Mesenchymal stem cell (in vitro differentiated cells and primary cell): ENCODE measurements around the gene CDR2.

Experiments
- DNase-seq: peaks from one replicate; pipeline ENCODE4 v3.0.0-alpha.2; 2013
- H2AFZ ChIP-seq: one replicate; pipeline ENCODE4 v1.6.1; 2013; ENCODE audit warnings: low read depth, mild to moderate bottlenecking, control low read depth, inconsistent platforms, low read length, moderate library complexity
- H2AK5ac ChIP-seq: 2 replicates; pipeline ENCODE4 v1.6.1; 2013; ENCODE audit warnings: low read length, moderate library complexity, mild to moderate bottlenecking, inconsistent platforms; ENCODE audit not compliant: severe bottlenecking
- H2BK120ac ChIP-seq: one replicate; pipeline ENCODE4 v1.6.1; 2013; ENCODE audit warnings: low read depth, mild to moderate bottlenecking, inconsistent platforms, low read length, moderate library complexity
- H2BK12ac ChIP-seq, 2 experiments: one replicate each; pipeline ENCODE4 v1.6.1; 2013; ENCODE audit warnings: inconsistent platforms in 2 of 2, low read length in 2 of 2, mild to moderate bottlenecking in 2 of 2, moderate library complexity in 2 of 2, control low read depth in 1 of 2
- H2BK15ac ChIP-seq: one replicate; pipeline ENCODE4 v1.6.1; 2013; ENCODE audit warnings: mild to moderate bottlenecking, low read depth, inconsistent platforms; ENCODE audit not compliant: poor library complexity, severe bottlenecking
- H2BK5ac ChIP-seq: 2 replicates; pipeline ENCODE4 v1.6.1; 2013; ENCODE audit warnings: low read depth, mild to moderate bottlenecking, low read length, control low read depth, inconsistent platforms; ENCODE audit not compliant: poor library complexity, severe bottlenecking
- H3K14ac ChIP-seq, 2 experiments: one replicate each; pipeline ENCODE4 v1.6.1; 2013; ENCODE audit warnings: inconsistent platforms in 2 of 2, low read length in 2 of 2, control low read depth in 1 of 2, mild to moderate bottlenecking in 1 of 2, moderate library complexity in 1 of 2
- H3K18ac ChIP-seq, 2 experiments: one replicate each; pipeline ENCODE4 v1.6.1; 2013; ENCODE audit warnings: inconsistent platforms in 2 of 2, low read length in 2 of 2, control low read depth in 1 of 2, low read depth in 1 of 2, mild to moderate bottlenecking in 1 of 2
- H3K23ac ChIP-seq, 2 experiments: one replicate each; pipeline ENCODE4 v1.6.1; 2013; ENCODE audit warnings: inconsistent platforms in 2 of 2, low read length in 2 of 2, mild to moderate bottlenecking in 2 of 2, moderate library complexity in 2 of 2, control low read depth in 1 of 2
- H3K27ac ChIP-seq: 2 replicates; pipeline ENCODE4 v1.5.1; 2013; ENCODE audit warnings: mild to moderate bottlenecking, moderate library complexity, low read length, control low read depth, inconsistent platforms; ENCODE audit not compliant: poor library complexity, severe bottlenecking
- H3K27me3 ChIP-seq, 2 experiments: 2 replicates each; pipeline versions ENCODE4 v1.6.1 to v1.7.0; 2013; ENCODE audit warnings: low read length in 2 of 2, mild to moderate bottlenecking in 2 of 2, moderate library complexity in 2 of 2, control low read depth in 1 of 2, inconsistent platforms in 1 of 2; ENCODE audit not compliant: control insufficient read depth in 1 of 2, insufficient read depth in 1 of 2
- H3K36me3 ChIP-seq, 2 experiments: 2 replicates each; pipeline versions ENCODE4 v1.6.1 to v1.7.0; 2013; ENCODE audit warnings: low read length in 2 of 2, control low read depth in 1 of 2, inconsistent platforms in 1 of 2, low read depth in 1 of 2, mild to moderate bottlenecking in 1 of 2; ENCODE audit not compliant: insufficient read depth in 2 of 2, control insufficient read depth in 1 of 2
- H3K4ac ChIP-seq, 2 experiments: one replicate each; pipeline ENCODE4 v1.6.1; 2013; ENCODE audit warnings: inconsistent platforms in 2 of 2, low read length in 2 of 2, mild to moderate bottlenecking in 2 of 2, moderate library complexity in 2 of 2, control low read depth in 1 of 2, low read depth in 1 of 2
- H3K4me1 ChIP-seq: 2 replicates; pipeline ENCODE4 v1.6.1; 2013; ENCODE audit warnings: low read depth, low read length, control low read depth; ENCODE audit not compliant: control insufficient read depth, insufficient read depth
- H3K4me2 ChIP-seq: 2 replicates; pipeline ENCODE4 v1.6.1; 2013; ENCODE audit warnings: low read length, mild to moderate bottlenecking, inconsistent platforms; ENCODE audit not compliant: poor library complexity, severe bottlenecking
- H3K4me3 ChIP-seq, 2 experiments: 2 replicates each; pipeline versions ENCODE4 v1.5.1 to v1.7.0; 2013; ENCODE audit warnings: low read length in 2 of 2, mild to moderate bottlenecking in 2 of 2, control low read depth in 1 of 2, low read depth in 1 of 2; ENCODE audit not compliant: insufficient read depth in 1 of 2
- H3K79me1 ChIP-seq: replicated peaks from 2 replicates; pipeline ENCODE4 v1.6.1; 2013; ENCODE audit warnings: mild to moderate bottlenecking, control low read depth, low read length, inconsistent platforms; ENCODE audit not compliant: poor library complexity, severe bottlenecking
- H3K9ac ChIP-seq: 2 replicates; pipeline ENCODE4 v1.7.0; 2013; ENCODE audit warnings: mild to moderate bottlenecking, low read length, moderate library complexity
- H3K9me3 ChIP-seq: 2 replicates; pipeline ENCODE4 v1.7.0; 2013; ENCODE audit warnings: mild to moderate bottlenecking, low read length; ENCODE audit not compliant: control insufficient read depth
- H4K8ac ChIP-seq: one replicate; pipeline ENCODE4 v1.6.1; 2013; ENCODE audit warnings: inconsistent platforms, mild to moderate bottlenecking, low read length, moderate library complexity
- H4K91ac ChIP-seq: one replicate; pipeline ENCODE4 v1.6.1; 2013; ENCODE audit warnings: mild to moderate bottlenecking, low read length, inconsistent platforms
- WGBS: methylation state at CpG from one replicate; pipeline ENCODE4 v1.1.7; 2013; ENCODE audit warnings: mixed read lengths; 5-methylcytosine and 5-hydroxymethylcytosine counted together

Gene CDR2

GRCh38 chr16:22366371-22366770 lies 8.0 kb downstream of the CDR2 start:
- Histone ChIP-seq H3K18ac (no peak overlapping the region), H2BK15ac (no peak overlapping the region), H3K79me1 (peaks cover 10% of the 10 kb centered on the region), H3K27me3 (no peaks in the 10 kb centered on the region), H2BK12ac (no peak overlapping the region), H3K9me3 (no peaks in the 10 kb centered on the region), H3K4ac (no peak overlapping the region), H2AFZ (no peak overlapping the region), H3K36me3 (peaks cover 13 to 43% of the 10 kb centered on the region in 2 experiments), H3K4me1 (peaks cover 12% of the 10 kb centered on the region), H4K8ac (peak overlapping the region; percentile 15), H2BK120ac (no peak overlapping the region), H3K9ac (no peak overlapping the region), H3K4me3 (no peak overlapping the region), H2BK5ac (no peak overlapping the region), H3K27ac (no peak overlapping the region), H3K4me2 (no peak overlapping the region), H2AK5ac (no peak overlapping the region), H3K23ac (peak overlapping the region in 1 of 2 experiments; percentile 18), H3K14ac (no peak overlapping the region), H4K91ac (no peak overlapping the region)
- WGBS = 100% methylated on average over 2 of the region's 2 CpGs
- DNase-seq = no peak

GRCh38 chr16:22364241-22364640 lies 10.2 kb downstream of the CDR2 start:
- Histone ChIP-seq H3K18ac (no peak overlapping the region), H3K36me3 (peaks cover 16 to 56% of the 10 kb centered on the region in 2 experiments), H3K4me1 (peaks cover 10% of the 10 kb centered on the region), H3K9me3 (no peaks in the 10 kb centered on the region), H3K14ac (no peak overlapping the region), H3K4me3 (no peak overlapping the region), H3K4ac (no peak overlapping the region), H2BK15ac (no peak overlapping the region), H2AFZ (no peak overlapping the region), H3K23ac (no peak overlapping the region), H2BK5ac (no peak overlapping the region), H3K4me2 (no peak overlapping the region), H2BK12ac (no peak overlapping the region), H2AK5ac (no peak overlapping the region), H4K8ac (no peak overlapping the region), H2BK120ac (no peak overlapping the region), H3K9ac (no peak overlapping the region), H3K27ac (no peak overlapping the region), H3K27me3 (no peaks in the 10 kb centered on the region), H4K91ac (no peak overlapping the region), H3K79me1 (peaks cover 10% of the 10 kb centered on the region)
- WGBS = 100% methylated on average over 2 of the region's 2 CpGs
- no peak for DNase-seq

GRCh38 chr16:22360963-22361659 lies 13.3 kb downstream of the CDR2 start:
- no peak overlapping the region for H3K18ac ChIP-seq
- no peak overlapping the region for H3K4ac ChIP-seq
- peak overlapping the region; percentile 51 for H2AK5ac ChIP-seq
- 85% methylated on average over 7 of the region's 8 CpGs for WGBS
- H3K27me3 ChIP-seq = no peaks in the 10 kb centered on the region
- H3K9me3 ChIP-seq = no peaks in the 10 kb centered on the region
- no peak overlapping the region for H2BK12ac ChIP-seq
- peak; percentile 53 for DNase-seq
- H2AFZ ChIP-seq = no peak overlapping the region
- no peak overlapping the region for H2BK120ac ChIP-seq
- H3K79me1 ChIP-seq = peaks cover 9% of the 10 kb centered on the region
- no peak overlapping the region for H4K8ac ChIP-seq
- no peak overlapping the region for H4K91ac ChIP-seq
- H3K4me2 ChIP-seq = no peak overlapping the region
- H3K27ac ChIP-seq = peak overlapping the region; percentile 3
- no peak overlapping the region for H3K9ac ChIP-seq
- H3K14ac ChIP-seq = no peak overlapping the region
- peaks cover 5% of the 10 kb centered on the region for H3K4me1 ChIP-seq
- H2BK5ac ChIP-seq = no peak overlapping the region
- H3K23ac ChIP-seq = no peak overlapping the region
- H2BK15ac ChIP-seq = no peak overlapping the region
- peaks cover 19 to 68% of the 10 kb centered on the region in 2 experiments for H3K36me3 ChIP-seq
- no peak overlapping the region for H3K4me3 ChIP-seq

GRCh38 chr16:22359679-22360078 lies 14.7 kb downstream of the CDR2 start:
- Histone ChIP-seq H3K14ac (no peak overlapping the region), H2BK5ac (no peak overlapping the region), H3K4me2 (no peak overlapping the region), H2AK5ac (peak overlapping the region; percentile 13), H4K8ac (no peak overlapping the region), H2AFZ (no peak overlapping the region), H3K4me1 (peaks cover 5% of the 10 kb centered on the region), H3K27me3 (no peaks in the 10 kb centered on the region), H2BK12ac (no peak overlapping the region), H2BK15ac (no peak overlapping the region), H3K18ac (no peak overlapping the region), H4K91ac (no peak overlapping the region), H3K27ac (no peak overlapping the region), H3K9ac (no peak overlapping the region), H3K4ac (no peak overlapping the region), H3K36me3 (peaks cover 22 to 66% of the 10 kb centered on the region in 2 experiments), H3K79me1 (peaks cover 11% of the 10 kb centered on the region), H3K9me3 (no peaks in the 10 kb centered on the region), H3K4me3 (no peak overlapping the region), H2BK120ac (no peak overlapping the region), H3K23ac (peak overlapping the region in 1 of 2 experiments; percentile 30)
- DNase-seq = no peak
